GM20000 (cell line): ENCODE data around the gene GHITM.
A peak's percentile ranks its signal among the peaks of the same experiment; 100 is the strongest.

Experiments used
- DNase-seq: peaks from one replicate; pipeline ENCODE4 v3.0.0; 2012; ENCODE audit warnings: low spot score
- TF ChIP-seq, protein P1 (sequence below): IDR thresholded peaks from 2 replicates; pipeline ENCODE4 v1.5.1; 2012; ENCODE audit warnings: mild to moderate bottlenecking, control low read depth; ENCODE audit errors: extremely low read depth, missing control alignments

The GHITM gene

DNA sequence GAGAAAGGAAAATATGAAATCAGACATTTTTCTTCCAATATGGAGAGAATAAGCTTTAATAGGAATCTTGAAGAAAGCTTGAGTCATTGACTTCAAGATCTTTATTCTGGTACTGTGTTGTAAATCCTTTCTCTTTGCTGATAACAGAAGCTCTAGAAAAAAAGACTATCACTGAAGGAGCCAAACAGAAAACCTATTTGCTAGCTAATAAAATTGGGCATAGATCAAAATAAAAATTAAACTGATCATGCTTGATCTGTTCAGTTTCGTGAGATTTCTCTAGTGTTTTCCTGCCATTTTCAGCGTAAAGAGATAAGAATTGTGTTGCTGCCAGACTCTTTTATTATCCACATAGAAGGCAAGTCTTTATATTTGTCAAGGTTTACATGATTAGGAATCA, 1.5 kb upstream of the GHITM start:
- DNase-seq: no peak
- TF ChIP-seq, protein P1, sequence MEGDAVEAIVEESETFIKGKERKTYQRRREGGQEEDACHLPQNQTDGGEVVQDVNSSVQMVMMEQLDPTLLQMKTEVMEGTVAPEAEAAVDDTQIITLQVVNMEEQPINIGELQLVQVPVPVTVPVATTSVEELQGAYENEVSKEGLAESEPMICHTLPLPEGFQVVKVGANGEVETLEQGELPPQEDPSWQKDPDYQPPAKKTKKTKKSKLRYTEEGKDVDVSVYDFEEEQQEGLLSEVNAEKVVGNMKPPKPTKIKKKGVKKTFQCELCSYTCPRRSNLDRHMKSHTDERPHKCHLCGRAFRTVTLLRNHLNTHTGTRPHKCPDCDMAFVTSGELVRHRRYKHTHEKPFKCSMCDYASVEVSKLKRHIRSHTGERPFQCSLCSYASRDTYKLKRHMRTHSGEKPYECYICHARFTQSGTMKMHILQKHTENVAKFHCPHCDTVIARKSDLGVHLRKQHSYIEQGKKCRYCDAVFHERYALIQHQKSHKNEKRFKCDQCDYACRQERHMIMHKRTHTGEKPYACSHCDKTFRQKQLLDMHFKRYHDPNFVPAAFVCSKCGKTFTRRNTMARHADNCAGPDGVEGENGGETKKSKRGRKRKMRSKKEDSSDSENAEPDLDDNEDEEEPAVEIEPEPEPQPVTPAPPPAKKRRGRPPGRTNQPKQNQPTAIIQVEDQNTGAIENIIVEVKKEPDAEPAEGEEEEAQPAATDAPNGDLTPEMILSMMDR: no peak

DNA sequence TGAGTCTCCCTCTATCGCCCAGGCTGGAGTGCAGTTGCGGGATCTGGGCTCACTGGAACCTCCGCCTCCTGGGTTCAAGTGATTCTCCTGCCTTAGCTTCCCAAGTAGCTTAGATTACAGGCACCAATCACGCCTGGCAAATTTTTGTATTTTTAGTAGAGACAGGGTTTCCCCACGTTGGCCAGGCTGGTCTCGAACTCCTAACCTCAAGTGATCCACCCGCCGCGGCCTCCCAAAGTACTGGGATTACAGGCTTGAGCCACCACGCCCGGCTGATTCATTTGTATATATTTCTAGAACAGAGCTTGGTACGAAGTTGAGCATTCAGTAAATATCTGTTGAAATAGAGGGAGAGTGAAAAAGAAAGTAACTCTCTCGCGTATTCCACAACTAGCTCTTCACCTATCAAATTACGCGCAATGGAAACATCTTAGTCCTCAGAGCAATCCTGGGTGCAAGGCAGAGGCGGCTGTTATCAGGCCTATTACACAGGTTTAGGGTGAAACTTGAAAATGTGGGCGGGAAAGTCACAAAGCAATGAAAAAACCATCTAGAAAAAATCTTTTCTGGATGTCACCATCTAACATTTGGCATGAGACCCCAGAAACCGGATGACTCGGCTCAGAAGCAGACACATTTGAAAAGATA, 707 bp upstream of the GHITM start:
- TF ChIP-seq, protein P1: no peak
- peak; percentile 16 for DNase-seq

DNA sequence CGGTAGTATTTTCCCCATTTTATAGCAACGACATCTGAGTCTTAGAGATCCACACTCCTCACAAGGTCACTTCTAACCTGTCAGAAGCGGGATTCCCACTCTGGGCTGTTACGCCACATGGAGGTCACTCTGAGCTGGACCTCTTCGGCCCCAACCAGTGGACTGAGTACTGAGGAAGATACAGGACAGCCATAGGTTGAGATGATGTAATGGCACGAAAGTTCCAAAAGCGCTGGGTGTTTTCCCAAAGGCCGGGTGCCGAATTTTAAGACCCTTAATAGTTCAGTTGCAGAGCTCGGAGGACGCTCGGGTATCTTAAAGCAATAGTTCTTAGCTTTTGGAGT, 699 bp downstream of the GHITM start:
- TF ChIP-seq, protein P1: no peak
- DNase-seq: no peak

GRCh38 chr10:84147347-84147746, 8.0 kb downstream of the GHITM start:
- DNase-seq: no peak
- TF ChIP-seq, protein P1: no peak

- peak; percentile 43 for DNase-seq
- TF ChIP-seq, protein P1: peak; percentile 58
Observed at GRCh38 chr10:84148006-84148597, 8.8 kb downstream of the GHITM start.

DNA sequence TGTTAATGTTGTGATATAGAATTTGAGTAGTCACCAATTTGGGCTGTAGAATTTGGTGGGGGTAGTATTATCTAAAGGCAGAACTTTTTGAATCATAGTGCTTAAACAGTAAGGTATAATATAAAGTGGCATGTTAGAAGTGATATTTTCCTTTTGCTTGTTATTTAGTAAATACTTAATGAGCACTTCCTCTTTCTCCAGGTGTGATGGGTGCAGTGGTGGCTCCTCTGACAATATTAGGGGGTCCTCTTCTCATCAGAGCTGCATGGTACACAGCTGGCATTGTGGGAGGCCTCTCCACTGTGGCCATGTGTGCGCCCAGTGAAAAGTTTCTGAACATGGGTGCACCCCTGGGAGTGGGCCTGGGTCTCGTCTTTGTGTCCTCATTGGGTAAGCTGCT, 10.5 kb downstream of the GHITM start:
- TF ChIP-seq, protein P1: no peak

GRCh38 chr10:84152769-84153168, 13.5 kb downstream of the GHITM start:
- TF ChIP-seq, protein P1: no peak
- no peak for DNase-seq

More for the DNA sequence above, 10.5 kb downstream of the GHITM start:
- DNase-seq: no peak
